Ureter (tissue), 1 donor: ENCODE measurements around the gene GLI1. TPM values are rescaled to one million over a fixed set of nuclear protein-coding genes. Genes with fewer than 3 reads are reported as not detected.
"Not testable (repeated sequence)": the region's sequence is repeated elsewhere in the genome, so short reads cannot be mapped to it uniquely, and the experiment has no call there.

ENCODE experiments used
- DNase-seq: peaks from one replicate; pipeline ENCODE4 v3.0.0-alpha.2; 2020; ENCODE audit warnings: low spot score
- total RNA-seq: library from RNA; stranded (reverse); gene quantifications from one replicate; pipeline ENCODE4 v1.2.4, GENCODE V29; 2023
- donor health status: DM: yes; HTN: yes; CAD: no.

GLI1 gene
- total RNA-seq, 1 donor from 2014 or later, result 4.2 TPM

- DNase-seq, result no peak
Measured at GRCh38 chr12:57475271-57476161, 15.9 kb downstream of the GLI1 start.

- DNase-seq, result no peak
Measured at GRCh38 chr12:57476162-57476992, 16.8 kb downstream of the GLI1 start.

- no peak for DNase-seq
Measured at GRCh38 chr12:57476993-57477709, 17.6 kb downstream of the GLI1 start.

DNA sequence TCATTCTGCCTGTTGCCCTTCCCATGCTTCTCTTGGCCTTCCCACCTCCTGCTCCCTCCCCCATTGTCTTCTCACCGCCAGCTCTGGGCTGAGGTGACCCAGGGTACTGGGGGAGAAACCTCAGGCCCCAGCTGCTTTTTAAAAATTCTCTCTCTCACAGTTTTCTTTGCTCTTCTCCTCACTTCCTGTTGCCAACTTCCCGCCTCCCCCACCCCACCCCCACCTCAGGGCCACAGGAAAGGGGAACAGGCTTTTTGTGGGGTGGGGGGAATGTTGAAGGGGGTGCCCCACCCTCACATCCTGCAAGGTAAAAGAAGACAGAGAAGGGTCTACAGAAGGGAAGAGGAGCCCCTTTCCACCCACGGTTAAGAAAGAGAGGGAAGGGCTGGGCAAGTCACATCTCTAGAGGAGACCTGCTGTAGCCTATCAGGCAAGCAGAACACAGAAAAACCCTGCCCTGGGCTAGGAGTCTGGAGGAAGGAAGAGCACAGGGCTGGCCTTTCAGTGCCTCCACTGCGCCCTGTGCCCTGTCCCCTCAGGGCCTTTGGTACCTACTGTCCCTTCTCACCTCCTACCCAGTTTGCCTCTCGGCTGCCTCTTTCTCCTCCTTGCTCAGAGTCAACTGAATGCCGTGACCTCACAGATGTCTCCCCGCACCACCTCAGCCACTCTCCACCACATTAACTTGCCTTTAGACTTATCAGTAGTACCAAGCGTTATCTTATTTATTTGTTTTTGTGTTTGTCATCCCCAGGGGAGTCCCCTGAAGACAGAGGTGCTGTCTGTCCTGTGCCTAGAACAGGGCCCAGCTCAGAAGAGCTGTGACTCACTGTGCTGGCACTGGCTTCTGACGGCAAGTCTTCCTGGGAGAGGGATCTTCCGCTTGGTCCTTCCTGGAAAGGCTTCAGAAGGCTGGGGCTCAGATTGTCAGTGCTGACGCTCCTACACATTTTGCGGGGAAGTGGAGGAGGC is 18.4 kb downstream of the GLI1 start:
- no peak for DNase-seq

GRCh38 chr12:57479043-57479375 is 19.4 kb downstream of the GLI1 start:
- no peak for DNase-seq

DNA sequence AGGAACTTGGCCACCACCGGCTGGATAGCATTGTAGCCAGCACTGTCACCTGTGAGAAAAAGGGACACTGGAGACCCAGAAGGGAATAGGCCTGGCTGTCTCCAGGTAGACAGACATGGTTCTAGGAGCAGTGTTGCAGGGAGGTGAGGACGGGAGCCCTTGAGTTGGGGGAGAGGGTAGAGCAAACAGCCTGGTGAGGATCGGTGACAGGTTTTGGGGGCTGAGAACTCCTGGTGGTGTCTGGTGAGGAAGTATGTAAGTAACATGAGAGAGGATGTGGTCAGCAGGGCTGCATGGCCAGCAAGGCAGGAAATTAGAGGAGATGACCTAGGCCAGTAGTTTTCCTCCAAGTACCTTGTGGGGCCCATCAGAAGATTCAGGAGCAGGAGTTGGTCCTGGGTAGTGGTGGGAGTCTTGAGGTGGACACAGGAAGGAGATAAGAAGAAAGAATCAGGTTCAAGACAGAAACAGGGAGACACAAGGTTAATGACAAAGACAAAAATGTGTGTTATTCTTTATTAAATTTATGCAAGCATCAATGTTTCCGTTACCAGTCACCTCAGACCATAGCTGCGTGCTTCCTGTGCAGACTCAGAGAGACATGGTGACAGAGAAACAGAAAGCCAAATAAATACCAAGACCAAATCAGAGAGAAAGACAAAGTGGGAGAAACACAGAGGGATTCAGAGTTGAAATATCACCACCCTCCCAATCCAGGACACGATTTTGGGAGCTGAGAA is 20.0 kb downstream of the GLI1 start, which contains the start of gene ARHGAP9:
Gene ARHGAP9 (minus strand): TSS at position 491 of the 740 bp plus-strand sequence. CDS start 460 bp downstream, at position 31.
- DNase-seq, result no peak

DNA sequence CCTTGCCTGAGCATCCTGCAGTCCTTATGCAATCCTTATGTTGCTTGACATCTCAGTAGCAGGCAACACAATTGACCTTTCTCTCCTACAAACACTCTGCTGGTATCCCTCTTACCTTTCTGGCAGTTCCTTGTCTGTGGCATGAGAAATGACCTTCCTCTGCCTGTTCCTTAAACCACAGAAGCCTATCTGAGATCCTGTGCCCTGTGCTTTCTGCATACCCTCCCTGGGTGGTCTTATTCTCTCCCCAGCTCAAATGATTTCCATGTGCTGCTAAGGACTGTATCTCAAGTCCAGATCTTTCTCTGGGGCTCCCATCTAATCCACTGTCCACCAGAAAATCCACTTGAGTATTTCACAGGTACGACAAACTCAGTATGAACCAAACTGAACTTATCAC is 22.1 kb downstream of the GLI1 start:
- no peak for DNase-seq

GRCh38 chr12:57483466-57483865 is 23.9 kb downstream of the GLI1 start:
- DNase-seq, result no peak

DNA sequence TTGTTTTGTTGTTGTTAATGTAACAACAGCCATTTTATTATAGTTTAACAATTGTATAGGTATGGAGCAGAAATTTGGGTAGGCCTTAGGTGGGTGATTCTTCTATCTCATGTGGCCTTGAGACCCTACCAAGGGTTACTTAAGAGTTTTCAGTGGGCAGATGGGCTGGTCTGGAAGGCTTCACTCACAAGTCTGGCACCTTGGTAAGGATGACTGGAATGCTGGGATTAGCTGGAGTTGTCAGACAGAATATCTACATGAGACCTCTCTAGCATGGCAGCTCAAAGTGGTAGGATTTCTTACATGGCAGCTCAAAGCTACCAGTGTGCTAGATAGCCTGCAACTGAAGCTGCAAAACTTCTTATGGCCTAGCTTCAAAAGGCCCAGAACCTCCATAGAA is 26.1 kb downstream of the GLI1 start:
- no peak for DNase-seq

DNA sequence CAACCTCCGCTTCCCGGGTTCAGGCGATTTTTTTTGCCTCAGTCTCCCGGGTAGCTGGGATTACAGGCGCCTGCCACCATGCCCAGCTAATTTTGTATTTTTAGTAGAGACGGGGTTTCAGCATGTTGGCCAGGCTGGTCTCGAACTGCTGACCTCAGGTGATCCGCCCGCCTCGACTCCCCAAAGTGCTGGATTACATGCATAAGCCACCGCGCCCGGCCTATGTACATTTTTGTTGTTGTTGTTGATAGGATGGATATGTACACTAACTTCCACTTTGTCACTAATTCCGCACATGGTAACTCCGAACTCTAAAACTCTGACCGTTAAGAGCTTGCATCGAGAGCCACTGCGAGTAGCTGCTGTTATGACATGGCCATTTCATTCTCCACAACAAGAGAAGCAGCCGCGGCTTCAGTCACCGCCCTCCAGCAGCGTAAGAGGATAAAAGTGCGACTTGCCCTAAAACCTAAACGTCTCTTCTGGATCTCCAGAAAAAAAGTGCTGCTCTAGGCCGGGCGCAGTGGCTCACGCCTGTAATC is 27.5 kb downstream of the GLI1 start:
- DNase-seq, result no peak

- peak; percentile 95 for DNase-seq
Measured at GRCh38 chr12:57487597-57488401, 28.2 kb downstream of the GLI1 start, which contains the start of gene MARS1. Gene MARS1 (plus strand): TSS chr12:57488068. CDS start chr12:57488091, 23 bp downstream.

DNA sequence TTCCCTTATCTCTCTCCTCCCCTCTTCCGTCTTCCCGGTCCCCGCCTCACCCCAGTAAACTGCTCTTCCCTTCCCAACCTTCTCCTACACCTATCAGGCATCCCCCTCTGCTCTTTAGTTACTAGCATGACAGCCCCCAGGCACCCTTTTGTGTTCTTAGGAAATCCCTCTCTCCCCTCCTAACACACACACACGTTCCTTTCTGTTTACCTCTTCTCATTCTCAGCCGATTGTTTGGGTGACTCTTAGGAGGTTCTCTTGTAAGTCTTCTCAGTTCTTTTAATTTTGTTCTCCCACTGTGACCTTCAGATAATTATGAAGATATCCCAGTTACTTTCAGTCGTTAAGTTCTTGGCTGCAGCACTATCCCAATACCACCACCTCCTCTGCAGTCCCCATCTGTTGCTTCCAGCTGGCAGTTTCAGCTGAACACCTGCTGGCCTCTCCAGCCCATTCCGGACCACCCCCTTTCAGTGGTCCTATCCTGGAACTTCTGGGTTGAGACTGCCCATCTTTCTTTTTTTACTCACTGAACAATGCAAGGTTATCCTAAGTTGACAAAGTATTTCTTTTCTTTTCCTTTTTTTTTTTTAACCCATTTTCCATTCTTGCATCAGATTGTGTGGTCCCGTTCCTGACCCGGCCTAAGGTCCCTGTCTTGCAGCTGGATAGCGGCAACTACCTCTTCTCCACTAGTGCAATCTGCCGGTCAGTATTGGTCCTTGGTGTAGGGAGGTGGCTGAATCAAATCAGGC is 29.0 kb downstream of the GLI1 start:
- no peak for DNase-seq

GRCh38 chr12:57489157-57489641 is 29.6 kb downstream of the GLI1 start:
- DNase-seq, result no peak

GRCh38 chr12:57490126-57490525 is 30.5 kb downstream of the GLI1 start:
- no peak for DNase-seq

DNA sequence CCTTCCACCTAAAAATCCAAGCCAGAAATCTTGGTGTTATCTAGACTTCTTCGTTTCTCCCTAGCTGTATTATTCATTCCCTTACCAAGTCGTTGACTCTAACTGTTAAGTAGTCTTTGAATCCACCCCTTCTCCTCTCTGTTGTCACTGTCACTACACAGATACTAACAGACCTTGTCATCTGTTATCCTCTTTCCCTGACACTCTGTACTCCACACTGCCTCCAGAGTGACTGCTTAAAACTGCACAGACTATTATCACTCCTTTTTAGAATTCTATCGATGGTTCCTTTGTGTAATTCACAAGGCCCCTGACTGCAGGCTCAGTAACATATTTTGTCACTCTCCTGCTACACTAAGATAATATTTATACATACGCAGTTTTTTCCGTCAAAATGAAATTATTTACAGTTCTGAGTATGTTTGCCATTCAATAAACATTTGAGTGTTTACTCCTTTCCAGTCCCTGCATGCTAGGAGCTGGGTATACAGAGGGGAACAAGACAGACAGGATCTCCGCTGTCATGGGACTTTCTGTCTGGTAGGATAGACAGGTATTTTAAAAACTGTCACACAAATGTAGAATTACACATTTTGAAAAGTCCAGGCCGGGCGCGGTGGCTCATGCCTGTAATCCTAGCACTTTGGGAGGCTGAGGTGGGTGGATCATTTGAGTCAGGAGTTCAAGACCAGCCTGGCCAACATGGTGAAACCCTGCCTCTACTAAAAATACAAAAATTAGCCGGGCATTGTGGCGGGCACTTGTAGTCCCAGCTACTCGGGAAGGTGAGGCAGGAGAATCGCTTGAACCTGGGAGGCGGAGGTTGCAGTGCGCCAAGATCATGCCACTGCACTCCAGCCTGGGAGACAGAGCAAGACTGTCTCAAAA is 32.1 kb downstream of the GLI1 start:
- no peak for DNase-seq

DNA sequence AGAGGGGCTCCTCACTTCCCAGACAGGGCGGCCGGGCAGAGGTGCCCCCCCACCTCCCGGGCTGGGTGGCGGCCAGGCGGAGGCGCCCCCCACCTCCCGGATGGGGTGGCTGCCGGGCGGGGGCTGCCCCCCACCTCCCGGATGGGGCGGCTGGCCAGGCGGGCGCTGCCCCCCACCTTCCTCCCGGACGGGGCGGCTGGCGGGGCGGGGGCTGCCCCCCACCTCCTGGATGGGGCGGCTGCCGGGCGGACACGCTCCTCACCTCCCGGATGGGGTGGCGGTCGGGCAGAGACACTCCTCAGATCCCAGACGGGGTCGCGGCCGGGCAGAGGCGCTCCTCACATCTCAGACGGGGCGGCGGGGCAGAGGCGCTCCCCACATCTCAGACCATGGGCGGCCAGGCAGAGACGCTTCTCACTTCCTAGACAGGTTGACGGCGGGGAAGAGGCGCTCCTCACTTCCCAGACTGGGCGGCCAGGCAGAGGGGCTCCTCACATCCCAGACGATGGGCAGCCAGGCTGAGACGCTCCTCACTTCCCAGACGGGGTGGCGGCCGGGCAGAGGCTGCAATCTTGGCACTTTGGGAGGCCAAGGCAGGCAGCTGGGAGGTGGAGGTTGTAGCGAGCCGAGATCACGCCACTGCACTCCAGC is 35.6 kb downstream of the GLI1 start:
- DNase-seq, result not testable (repeated sequence)
